ENCODE results near the gene CFAP161. TPM values are rescaled to one million over a fixed set of nuclear protein-coding genes. Genes with fewer than 3 reads are reported as not detected.

CFAP161 gene
- total and polyA plus RNA-seq, 9 of the 15 experiments (the other 6 are each of a cell fraction or from before 2014, with no cell fraction given), result 25.8 to 83.3 (median 75.6) TPM

DNA sequence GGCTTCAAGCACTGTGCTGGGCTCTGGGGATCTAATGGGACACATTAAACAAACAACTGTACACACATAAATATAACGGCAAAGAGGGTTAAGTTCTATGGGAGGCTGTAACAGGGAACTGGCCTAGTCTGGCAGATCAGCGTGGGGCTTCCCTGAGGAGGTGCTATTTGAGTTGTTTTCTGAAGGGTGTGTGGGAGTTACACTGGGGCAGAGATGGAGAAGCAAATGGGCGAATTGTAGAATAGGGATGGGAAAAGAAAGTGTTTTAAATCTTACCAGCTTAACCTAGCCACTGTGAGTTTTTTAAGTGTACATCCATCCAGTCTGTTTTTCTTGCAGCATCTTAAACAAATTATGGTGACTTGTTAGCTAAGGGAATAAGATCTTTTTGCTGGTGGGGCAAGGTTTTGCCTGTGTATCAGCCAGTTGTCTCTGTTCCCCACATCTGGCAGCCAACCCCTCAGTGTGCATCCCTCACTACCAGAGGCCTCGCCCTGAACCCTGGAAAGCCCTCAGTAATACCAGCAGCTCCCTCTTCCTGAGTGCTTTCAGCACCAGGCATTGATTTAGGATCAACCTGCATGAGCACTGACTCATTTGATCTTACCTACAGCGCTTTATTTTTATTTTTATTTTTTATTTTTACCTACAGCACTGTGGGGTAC is 51.7 kb downstream of the CFAP161 start (continued):
- TF ChIP-seq TRIM25 (IDR thresholded peaks at IDR 0.05; ENCODE audit: borderline replicate concordance), result no peak
- TF ChIP-seq BCOR (IDR thresholded peaks at IDR 0.05), result no peak
- no peak for TF ChIP-seq NCOA6 (IDR thresholded peaks at IDR 0.05)
- no peak for TF ChIP-seq ATF1 (CRISPR knock-in tag; IDR thresholded peaks at IDR 0.05)
- no peak for TF ChIP-seq ATF1 (tag; IDR thresholded peaks at IDR 0.05)

DNA sequence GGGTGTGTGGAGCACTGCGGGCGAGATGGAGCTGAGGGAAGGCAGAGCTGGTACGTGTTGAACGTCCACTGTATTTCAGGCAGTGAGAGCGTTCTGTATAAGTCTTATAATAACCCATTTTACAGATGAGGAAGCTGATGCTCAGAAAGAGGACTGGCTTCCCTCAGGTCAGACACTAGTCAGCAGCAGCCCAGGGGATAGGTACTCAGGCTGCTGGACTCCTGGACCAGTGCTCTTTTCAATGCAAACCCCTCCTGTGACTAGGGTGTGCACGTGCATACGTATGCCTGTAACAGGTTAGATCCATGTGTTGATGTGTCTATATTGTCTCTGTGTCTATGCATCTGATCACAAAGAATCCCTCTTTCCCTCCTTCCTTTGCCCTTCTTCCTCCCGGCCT is 54.3 kb downstream of the CFAP161 start:
- Histone ChIP-seq H2AFZ (ENCODE audit: low read depth, low read length) (no peak overlapping the region), H4K20me1 (replicated peaks; ENCODE audit: control insufficient read depth, insufficient read depth, low read length) (no peaks in the 10 kb centered on the region; the same call in 1 of the 2 replicates), H3K27ac (ENCODE audit: extremely low read depth, low read depth, low read length) (no peak overlapping the region), H3K4me3 (no peak overlapping the region), H3K27me3 (ENCODE audit: control insufficient read depth in 2 of 2, insufficient read depth in 2 of 2, low read length in 2 of 2) (no peaks in the 10 kb centered on the region), H3K36me3 (ENCODE audit: control insufficient read depth, insufficient read depth, low read length) (no peaks in the 10 kb centered on the region; the same call in 2 of the 3 replicates), H3K9me3 (replicated peaks; ENCODE audit: control insufficient read depth, insufficient read depth, low read depth, low read length) (no peaks in the 10 kb centered on the region), H3K9ac (ENCODE audit: insufficient read depth in 1 of 2, low read depth in 2 of 2, low read length in 2 of 2) (no peak overlapping the region), H3K4me1 (replicated peaks in 1 of 2; ENCODE audit: control insufficient read depth in 2 of 2, insufficient read depth in 2 of 2, low read length in 2 of 2) (no peaks in the 10 kb centered on the region), H3K9me1 (ENCODE audit: control insufficient read depth, insufficient read depth, low read length) (no peaks in the 10 kb centered on the region), H3K4me2 (ENCODE audit: insufficient read depth, low read length) (no peak overlapping the region), H3K79me2 (ENCODE audit: control insufficient read depth, insufficient read depth, low read length) (no peaks in the 10 kb centered on the region)
- CTCF ChIA-PET (ENCODE audit: low intra/inter-chr PET ratio), result no interaction called here
- peak; percentile 24 for TF ChIP-seq RBM25 (IDR thresholded peaks at IDR 0.05; ENCODE audit: low read depth, low read length, severe bottlenecking)
- TF ChIP-seq NR0B1 (IDR thresholded peaks at IDR 0.05; ENCODE audit: partially characterized antibody), result no peak
- in situ Hi-C loops (cut with MboI), result no loop called here
- BruUV-seq (replicated peaks), result no TSS peak
- 61% methylated on average over 7 of the region's 8 CpGs for WGBS (ENCODE audit: insufficient coverage, low coverage, missing lambda C conversion rate)
- intact Hi-C loops (cut with micrococcal nuclease), result no loop called here
- DNase-seq (ENCODE audit: extremely low read depth in 1 of 4, low spot score in 3 of 4), result no peak
- POLR2A ChIA-PET, result interaction anchor here (0.6 to 1.0 kb wide), 2 partner anchors 20 to 737 kb away, joined by 3 to 4 read pairs; no protein-coding TSS in a partner anchor
- ATAC-seq, result no peak
- FAIRE-seq, result no peak
